ENCODE measurements around the gene KRTAP5-9. TPM values are rescaled to one million over a fixed set of nuclear protein-coding genes. Genes with fewer than 3 reads are reported as not detected.
"Not testable (repeated sequence)": the region's sequence is repeated elsewhere in the genome, so short reads cannot be mapped to it uniquely, and the experiment has no call there.

Gene KRTAP5-9
- total RNA-seq, 4 donors from 2014 or later, result not detected

- TF ChIP-seq POLR2AphosphoS5 (IDR thresholded peaks at IDR 0.05), result no peak
- no peak for TF ChIP-seq CTCF (IDR thresholded peaks at IDR 0.05)
- TF ChIP-seq POLR2A (IDR thresholded peaks at IDR 0.05), result no peak
- Histone ChIP-seq H3K4me1 (no peaks in the 10 kb centered on the region), H3K27me3 (peaks cover 31% of the 10 kb centered on the region), H3K27ac (no peak overlapping the region), H3K36me3 (no peaks in the 10 kb centered on the region), H3K4me3 (no peak overlapping the region), H3K9me3 (no peaks in the 10 kb centered on the region)
- no peak for ATAC-seq
- 0 to 35% methylated on average over 1 to 5 of the region's 8 CpGs for WGBS, 2 donors (ENCODE audit: low coverage in 1 of 2)
Measured at GRCh38 chr11:71568704-71569349, 20.6 kb downstream of the KRTAP5-9 start.

- not testable (repeated sequence) for H3K27ac ChIP-seq, H3K9me3 ChIP-seq, H3K4me1 ChIP-seq, ATAC-seq, H3K36me3 ChIP-seq, H3K4me3 ChIP-seq, H3K27me3 ChIP-seq
- WGBS, 2 donors (ENCODE audit: low coverage in 1 of 2), result 62% methylated on average over 3 of the region's 39 CpGs; no CpG with 5 or more reads in 1 of the 2 donors
Measured at GRCh38 chr11:71571101-71571850, 23.1 kb downstream of the KRTAP5-9 start.

- Histone ChIP-seq H3K4me1 (no peaks in the 10 kb centered on the region), H3K36me3 (no peaks in the 10 kb centered on the region), H3K27ac (no peak overlapping the region), H3K9me3 (no peaks in the 10 kb centered on the region), H3K4me3 (no peak overlapping the region), H3K27me3 (peaks cover 8% of the 10 kb centered on the region)
- ATAC-seq, result no peak
- WGBS, 2 donors (ENCODE audit: low coverage in 1 of 2), result 71% methylated on average over 8 of the region's 11 CpGs; no CpG with 5 or more reads in 1 of the 2 donors
- TF ChIP-seq EP300 (IDR thresholded peaks at IDR 0.05) (no peak), POLR2A (IDR thresholded peaks at IDR 0.05) (no peak), CTCF (IDR thresholded peaks at IDR 0.05) (no peak), POLR2AphosphoS5 (IDR thresholded peaks at IDR 0.05) (no peak)
Measured at GRCh38 chr11:71572811-71573210, 24.6 kb downstream of the KRTAP5-9 start.

- ATAC-seq, result no peak
- peaks cover 8% of the 10 kb centered on the region for H3K27me3 ChIP-seq
- WGBS, 2 donors (ENCODE audit: low coverage in 1 of 2), result 79 to 88% methylated on average over 3 to 5 of the region's 5 CpGs
- H3K4me3 ChIP-seq, result no peak overlapping the region
- no peaks in the 10 kb centered on the region for H3K36me3 ChIP-seq
- no peak overlapping the region for H3K27ac ChIP-seq
- no peaks in the 10 kb centered on the region for H3K4me1 ChIP-seq
- no peak for TF ChIP-seq EP300 (IDR thresholded peaks at IDR 0.05)
- TF ChIP-seq POLR2AphosphoS5 (IDR thresholded peaks at IDR 0.05), result no peak
- no peak for TF ChIP-seq POLR2A (IDR thresholded peaks at IDR 0.05)
- no peak for TF ChIP-seq CTCF (IDR thresholded peaks at IDR 0.05)
- no peaks in the 10 kb centered on the region for H3K9me3 ChIP-seq
Measured at GRCh38 chr11:71574418-71574817, 26.2 kb downstream of the KRTAP5-9 start.

GRCh38 chr11:71575723-71576424, 27.7 kb downstream of the KRTAP5-9 start:
- Histone ChIP-seq H3K9me3 (no peaks in the 10 kb centered on the region), H3K27ac (no peak overlapping the region), H3K36me3 (no peaks in the 10 kb centered on the region), H3K27me3 (peaks cover 8% of the 10 kb centered on the region), H3K4me1 (peaks cover 0 to 9% (median 0%) of the 10 kb centered on the region in 3 donors), H3K4me3 (no peak overlapping the region)
- TF ChIP-seq POLR2AphosphoS5 (IDR thresholded peaks at IDR 0.05), result no peak
- 70 to 83% methylated on average over 2 to 4 of the region's 4 CpGs for WGBS, 2 donors (ENCODE audit: low coverage in 1 of 2)
- ATAC-seq, result no peak

GRCh38 chr11:71576688-71577465, 28.7 kb downstream of the KRTAP5-9 start:
- H3K9me3 ChIP-seq, H3K4me3 ChIP-seq, H3K36me3 ChIP-seq, H3K4me1 ChIP-seq, H3K27ac ChIP-seq, ATAC-seq: not testable (repeated sequence)
- WGBS, 2 donors (ENCODE audit: low coverage in 1 of 2), result 81% methylated on average over 4 of the region's 41 CpGs; no CpG with 5 or more reads in 1 of the 2 donors
- H3K27me3 ChIP-seq, result peaks cover 15% of the 10 kb centered on the region
